Measurements from ENCODE around the gene NKRF.

DNA sequence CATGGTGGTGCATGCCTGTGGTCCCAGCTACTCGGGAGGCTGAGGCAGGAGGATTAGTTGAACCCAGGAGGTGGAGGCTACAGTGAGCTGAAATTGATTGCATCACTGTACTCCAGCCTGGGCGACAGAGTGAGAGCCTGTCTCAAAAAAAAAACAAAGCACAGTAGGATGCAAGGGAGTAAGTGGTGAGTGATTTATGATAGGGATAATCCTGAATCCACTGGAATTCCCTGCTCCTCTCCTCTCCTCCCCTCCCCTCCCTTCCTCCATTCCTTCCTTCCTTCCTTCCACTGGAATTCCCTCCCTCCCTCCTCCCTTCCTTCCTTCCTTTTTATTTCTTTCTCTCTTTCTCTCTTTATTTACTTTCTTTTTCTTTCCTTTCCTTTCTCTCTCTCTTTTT lies 40.9 kb upstream of the NKRF start:
- TF ChIP-seq CTCF (IDR thresholded peaks at IDR 0.05; ENCODE audit: low read depth, low read length) (no peak), POLR2A (IDR thresholded peaks at IDR 0.05; ENCODE audit: extremely low read depth, insufficient read length) (no peak), MYC (IDR thresholded peaks at IDR 0.05; ENCODE audit: low read depth, low read length) (no peak)

Measured in NB4 (cell line).